ENCODE results near the gene HCFC2. TPM values are rescaled to one million over a fixed set of nuclear protein-coding genes. Genes with fewer than 3 reads are reported as not detected.

The HCFC2 gene
- total RNA-seq, 1 donor from 2014 or later: 10.3 TPM

- Mint-ChIP-seq H3K9me3 (ENCODE audit: unreplicated experiment) (no peaks in the 10 kb centered on the region), H3K27ac (ENCODE audit: unreplicated experiment) (no peak overlapping the region), H3K4me3 (ENCODE audit: unreplicated experiment) (no peak overlapping the region), H3K27me3 (ENCODE audit: low read depth, unreplicated experiment) (peaks cover 18% of the 10 kb centered on the region), H3K4me1 (ENCODE audit: low read depth, unreplicated experiment) (no peaks in the 10 kb centered on the region), H3K36me3 (ENCODE audit: low read depth, unreplicated experiment) (no peaks in the 10 kb centered on the region)
- H3K27ac ChIP-seq (ENCODE audit: low read depth, low read length): no peak overlapping the region
- H3K79me2 ChIP-seq (ENCODE audit: insufficient read depth, low read length): no peaks in the 10 kb centered on the region
- H3K27me3 ChIP-seq (ENCODE audit: insufficient read depth, low read length): peaks cover 2% of the 10 kb centered on the region
- no peaks in the 10 kb centered on the region for H4K20me1 ChIP-seq (ENCODE audit: insufficient read depth, low read length)
- no peaks in the 10 kb centered on the region for H3K4me1 ChIP-seq (ENCODE audit: insufficient read depth, low read length)
- no peak for FAIRE-seq
- H2AFZ ChIP-seq (ENCODE audit: low read depth, low read length): no peak overlapping the region
- H3K4me3 ChIP-seq (ENCODE audit: insufficient read depth, low read depth, low read length): no peak overlapping the region
- H3K9me3 ChIP-seq (ENCODE audit: insufficient read depth, low read depth, low read length): no peaks in the 10 kb centered on the region
- no peak for DNase-seq (ENCODE audit: low read depth)
- no peak overlapping the region for H3K4me2 ChIP-seq (ENCODE audit: low read length)
- no peaks in the 10 kb centered on the region for H3K36me3 ChIP-seq (ENCODE audit: insufficient read depth, low read length)
- TF ChIP-seq EZH2 (IDR thresholded peaks at IDR 0.05; ENCODE audit: insufficient read depth, low read length) (no peak), CTCF (IDR thresholded peaks at IDR 0.05; ENCODE audit: insufficient read depth, low read depth, low read length) (no peak)
- no peak overlapping the region for H3K9ac ChIP-seq (ENCODE audit: low read length)
These were observed 86.1 kb downstream of the HCFC2 start for GRCh38 chr12:104150416-104150815.

- no peaks in the 10 kb centered on the region for H3K36me3 ChIP-seq (ENCODE audit: insufficient read depth, low read length)
- H3K4me3 ChIP-seq (ENCODE audit: insufficient read depth, low read depth, low read length): no peak overlapping the region
- DNase-seq (ENCODE audit: low read depth) (no peak), FAIRE-seq (no peak)
- no peaks in the 10 kb centered on the region for H3K79me2 ChIP-seq (ENCODE audit: insufficient read depth, low read length)
- no peak overlapping the region for H2AFZ ChIP-seq (ENCODE audit: low read depth, low read length)
- Mint-ChIP-seq H3K4me1 (ENCODE audit: low read depth, unreplicated experiment) (no peaks in the 10 kb centered on the region), H3K9me3 (ENCODE audit: unreplicated experiment) (no peaks in the 10 kb centered on the region), H3K4me3 (ENCODE audit: unreplicated experiment) (no peak overlapping the region), H3K27ac (ENCODE audit: unreplicated experiment) (no peak overlapping the region), H3K36me3 (ENCODE audit: low read depth, unreplicated experiment) (no peaks in the 10 kb centered on the region), H3K27me3 (ENCODE audit: low read depth, unreplicated experiment) (peaks cover 21% of the 10 kb centered on the region)
- no peaks in the 10 kb centered on the region for H3K9me3 ChIP-seq (ENCODE audit: insufficient read depth, low read depth, low read length)
- no peaks in the 10 kb centered on the region for H3K4me1 ChIP-seq (ENCODE audit: insufficient read depth, low read length)
- no peak overlapping the region for H3K4me2 ChIP-seq (ENCODE audit: low read length)
- no peak overlapping the region for H3K9ac ChIP-seq (ENCODE audit: low read length)
- H4K20me1 ChIP-seq (ENCODE audit: insufficient read depth, low read length): no peaks in the 10 kb centered on the region
- TF ChIP-seq EZH2 (IDR thresholded peaks at IDR 0.05; ENCODE audit: insufficient read depth, low read length) (no peak), CTCF (IDR thresholded peaks at IDR 0.05; ENCODE audit: insufficient read depth, low read depth, low read length) (no peak)
- no peak overlapping the region for H3K27ac ChIP-seq (ENCODE audit: low read depth, low read length)
- H3K27me3 ChIP-seq (ENCODE audit: insufficient read depth, low read length): peaks cover 2% of the 10 kb centered on the region
These were observed 88.4 kb downstream of the HCFC2 start for GRCh38 chr12:104152685-104153241.

GRCh38 chr12:104154286-104154685 lies 90.0 kb downstream of the HCFC2 start:
- Mint-ChIP-seq H3K9me3 (ENCODE audit: unreplicated experiment) (no peaks in the 10 kb centered on the region), H3K4me1 (ENCODE audit: low read depth, unreplicated experiment) (no peaks in the 10 kb centered on the region), H3K27me3 (ENCODE audit: low read depth, unreplicated experiment) (peaks cover 17% of the 10 kb centered on the region), H3K4me3 (ENCODE audit: unreplicated experiment) (no peak overlapping the region), H3K27ac (ENCODE audit: unreplicated experiment) (no peak overlapping the region), H3K36me3 (ENCODE audit: low read depth, unreplicated experiment) (no peaks in the 10 kb centered on the region)
- Histone ChIP-seq H3K9ac (ENCODE audit: low read length) (no peak overlapping the region), H3K4me3 (ENCODE audit: insufficient read depth, low read depth, low read length) (no peak overlapping the region), H3K27me3 (ENCODE audit: insufficient read depth, low read length) (peaks cover 5% of the 10 kb centered on the region), H3K36me3 (ENCODE audit: insufficient read depth, low read length) (no peaks in the 10 kb centered on the region), H3K4me1 (ENCODE audit: insufficient read depth, low read length) (no peaks in the 10 kb centered on the region), H3K27ac (ENCODE audit: low read depth, low read length) (no peak overlapping the region), H3K79me2 (ENCODE audit: insufficient read depth, low read length) (no peaks in the 10 kb centered on the region), H2AFZ (ENCODE audit: low read depth, low read length) (no peak overlapping the region), H4K20me1 (ENCODE audit: insufficient read depth, low read length) (no peaks in the 10 kb centered on the region), H3K9me3 (ENCODE audit: insufficient read depth, low read depth, low read length) (no peaks in the 10 kb centered on the region), H3K4me2 (ENCODE audit: low read length) (no peak overlapping the region)
- DNase-seq (ENCODE audit: low read depth): no peak
- TF ChIP-seq CTCF (IDR thresholded peaks at IDR 0.05; ENCODE audit: insufficient read depth, low read depth, low read length): no peak
- TF ChIP-seq EZH2 (IDR thresholded peaks at IDR 0.05; ENCODE audit: insufficient read depth, low read length): no peak
- FAIRE-seq: no peak

Measured in astrocyte (in vitro differentiated cells and primary cell).